PFSK-1 (cell line): ENCODE data around the gene SYT8.

ENCODE experiments used
- POLR2AphosphoS5 ChIP-seq: IDR thresholded peaks from 2 replicates; pipeline ENCODE4 v1.6.1; 2012; ENCODE audit warnings: low read depth, mild to moderate bottlenecking, control low read depth, low read length, moderate library complexity
- SIN3A ChIP-seq: IDR thresholded peaks from 2 replicates; pipeline ENCODE4 v1.6.1; 2012; ENCODE audit warnings: mild to moderate bottlenecking, low read length, moderate library complexity, borderline replicate concordance; ENCODE audit not compliant: insufficient read depth
- TAF1 ChIP-seq: IDR thresholded peaks from 2 replicates; pipeline ENCODE4 v1.6.1; 2012; ENCODE audit warnings: low read length, control low read depth, borderline replicate concordance; ENCODE audit not compliant: insufficient read depth
- TF ChIP-seq, protein P1 (sequence below), 2 experiments: IDR thresholded peaks; 2 replicates each; pipeline versions ENCODE4 v1.6.1 to v1.8.0; 2011 to 2012; ENCODE audit warnings: low read depth in 2 of 2, low read length in 2 of 2, control low read depth in 1 of 2, inconsistent platforms in 1 of 2, mild to moderate bottlenecking in 1 of 2, moderate library complexity in 1 of 2; ENCODE audit not compliant: insufficient read depth in 1 of 2

GRCh38 chr11:1872267-1872985 is 37.6 kb downstream of the SYT8 start:
- TF ChIP-seq SIN3A, result no peak
- no peak for TF ChIP-seq TAF1
- no peak for TF ChIP-seq POLR2AphosphoS5
- TF ChIP-seq, protein P1, sequence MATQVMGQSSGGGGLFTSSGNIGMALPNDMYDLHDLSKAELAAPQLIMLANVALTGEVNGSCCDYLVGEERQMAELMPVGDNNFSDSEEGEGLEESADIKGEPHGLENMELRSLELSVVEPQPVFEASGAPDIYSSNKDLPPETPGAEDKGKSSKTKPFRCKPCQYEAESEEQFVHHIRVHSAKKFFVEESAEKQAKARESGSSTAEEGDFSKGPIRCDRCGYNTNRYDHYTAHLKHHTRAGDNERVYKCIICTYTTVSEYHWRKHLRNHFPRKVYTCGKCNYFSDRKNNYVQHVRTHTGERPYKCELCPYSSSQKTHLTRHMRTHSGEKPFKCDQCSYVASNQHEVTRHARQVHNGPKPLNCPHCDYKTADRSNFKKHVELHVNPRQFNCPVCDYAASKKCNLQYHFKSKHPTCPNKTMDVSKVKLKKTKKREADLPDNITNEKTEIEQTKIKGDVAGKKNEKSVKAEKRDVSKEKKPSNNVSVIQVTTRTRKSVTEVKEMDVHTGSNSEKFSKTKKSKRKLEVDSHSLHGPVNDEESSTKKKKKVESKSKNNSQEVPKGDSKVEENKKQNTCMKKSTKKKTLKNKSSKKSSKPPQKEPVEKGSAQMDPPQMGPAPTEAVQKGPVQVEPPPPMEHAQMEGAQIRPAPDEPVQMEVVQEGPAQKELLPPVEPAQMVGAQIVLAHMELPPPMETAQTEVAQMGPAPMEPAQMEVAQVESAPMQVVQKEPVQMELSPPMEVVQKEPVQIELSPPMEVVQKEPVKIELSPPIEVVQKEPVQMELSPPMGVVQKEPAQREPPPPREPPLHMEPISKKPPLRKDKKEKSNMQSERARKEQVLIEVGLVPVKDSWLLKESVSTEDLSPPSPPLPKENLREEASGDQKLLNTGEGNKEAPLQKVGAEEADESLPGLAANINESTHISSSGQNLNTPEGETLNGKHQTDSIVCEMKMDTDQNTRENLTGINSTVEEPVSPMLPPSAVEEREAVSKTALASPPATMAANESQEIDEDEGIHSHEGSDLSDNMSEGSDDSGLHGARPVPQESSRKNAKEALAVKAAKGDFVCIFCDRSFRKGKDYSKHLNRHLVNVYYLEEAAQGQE (IDR thresholded peaks at IDR 0.05; ENCODE audit: insufficient read depth in 1 of 2, low read depth in 2 of 2, low read length in 2 of 2), result no peak
